Measurements from ENCODE around the gene NSF.
"Not testable (repeated sequence)": the region's sequence is repeated elsewhere in the genome, so short reads cannot be mapped to it uniquely, and the experiment has no call there.

NSF gene

DNA sequence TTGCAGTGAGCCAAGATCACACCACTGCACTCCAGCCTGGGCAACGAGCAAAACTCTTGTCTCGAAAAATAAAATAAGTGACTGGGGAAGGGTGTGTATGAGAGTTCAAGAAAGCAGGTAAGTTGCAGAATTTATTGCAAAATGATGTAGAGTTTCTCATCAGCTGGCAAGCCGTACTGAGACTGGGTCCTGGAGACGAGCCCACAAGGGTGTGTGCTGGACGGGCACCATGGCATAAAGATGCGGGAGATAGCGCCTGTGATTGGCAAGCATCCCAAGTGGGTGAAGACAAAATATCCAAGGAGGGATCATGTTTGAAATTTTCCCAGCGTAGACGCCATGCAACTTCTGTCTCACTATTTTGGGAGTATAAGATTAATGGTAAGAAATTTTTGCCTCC lies 168.7 kb downstream of the NSF start:
- DNase-seq: no peak

DNA sequence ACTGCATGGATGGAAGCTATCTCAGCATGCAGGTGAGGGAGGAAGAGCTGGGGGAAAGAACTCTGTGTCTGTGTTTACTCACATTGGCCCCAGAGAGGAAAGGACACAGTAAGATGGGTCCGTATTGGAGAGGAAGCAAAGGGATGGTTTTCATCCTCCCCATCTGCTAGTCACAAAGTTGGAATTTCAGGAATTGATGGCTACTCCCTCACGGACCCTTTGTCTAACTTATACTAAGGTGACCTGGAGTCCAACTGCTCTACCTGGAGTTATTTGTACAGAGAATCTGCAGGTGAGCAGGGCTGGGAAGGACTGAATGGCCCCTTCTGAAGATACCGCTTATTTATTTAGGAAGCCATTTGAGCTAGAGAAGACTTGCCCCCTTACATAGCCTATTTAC lies 172.9 kb downstream of the NSF start:
- no peak for DNase-seq

DNA sequence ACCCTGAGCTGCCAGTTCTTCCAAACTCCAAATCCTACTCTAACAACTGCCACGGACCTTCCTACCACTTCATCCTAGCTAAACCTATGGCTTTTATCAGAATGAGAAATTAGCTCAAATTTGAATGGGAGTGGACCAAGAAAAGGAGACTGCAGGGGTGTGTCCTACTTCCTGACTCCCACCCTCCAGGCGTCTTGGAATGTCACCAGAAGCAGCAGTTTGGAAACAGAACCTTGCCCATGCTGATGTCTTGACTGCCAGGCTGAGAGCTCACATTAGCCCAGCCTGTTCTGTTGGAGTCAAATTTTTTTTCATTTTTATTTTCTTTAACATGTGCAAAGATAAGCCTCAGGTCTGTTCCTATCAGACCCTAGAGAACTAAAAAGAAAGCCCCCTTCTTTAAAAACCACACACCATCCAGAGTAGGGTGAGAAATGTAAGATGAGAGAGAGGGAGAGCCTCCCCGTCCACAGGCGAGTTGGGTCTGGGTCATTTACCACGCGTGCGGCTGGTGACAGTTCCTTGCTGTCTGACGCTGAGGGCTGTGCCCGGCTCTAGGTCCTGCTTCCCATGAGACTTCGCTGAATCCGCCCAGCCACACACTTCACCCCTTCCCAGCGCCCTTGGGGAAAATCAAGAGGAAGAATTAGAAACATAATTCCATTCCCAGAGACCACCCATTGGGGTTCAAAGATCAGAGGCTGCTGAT lies 173.7 kb downstream of the NSF start:
- no peak for DNase-seq

DNA sequence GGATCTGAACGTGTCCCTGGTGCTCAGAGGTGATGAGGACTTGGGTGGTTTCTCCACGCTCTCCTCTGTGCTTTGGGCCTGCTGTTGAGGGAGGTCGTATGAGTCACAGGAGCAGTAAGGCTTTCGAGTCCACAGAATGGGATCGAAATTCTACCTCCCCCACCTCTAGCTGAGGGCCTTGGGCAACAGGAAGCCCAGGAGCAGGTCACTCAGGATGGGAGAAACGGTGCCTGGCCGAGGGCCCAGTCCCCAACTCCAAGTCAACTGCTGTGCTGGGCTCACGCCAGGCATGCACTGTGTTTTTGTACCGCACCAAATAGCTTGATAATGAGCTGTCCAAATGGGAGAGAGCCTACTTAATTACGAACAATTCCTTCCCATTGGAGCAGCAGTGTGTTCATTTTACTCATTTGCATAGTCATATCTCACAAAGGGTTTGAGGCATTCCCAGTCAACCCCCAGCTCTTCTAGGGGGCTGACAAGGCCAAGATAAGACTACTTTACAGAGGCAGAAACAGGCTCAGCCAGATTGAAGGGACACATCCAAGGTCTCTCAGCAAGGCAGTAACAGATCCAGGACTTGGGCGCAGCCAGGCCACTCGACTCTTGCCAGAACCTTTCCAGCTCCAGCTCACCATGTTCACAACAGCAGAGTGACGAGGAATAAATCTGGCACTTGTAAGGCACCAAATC lies 174.4 kb downstream of the NSF start:
- no peak for DNase-seq

DNA sequence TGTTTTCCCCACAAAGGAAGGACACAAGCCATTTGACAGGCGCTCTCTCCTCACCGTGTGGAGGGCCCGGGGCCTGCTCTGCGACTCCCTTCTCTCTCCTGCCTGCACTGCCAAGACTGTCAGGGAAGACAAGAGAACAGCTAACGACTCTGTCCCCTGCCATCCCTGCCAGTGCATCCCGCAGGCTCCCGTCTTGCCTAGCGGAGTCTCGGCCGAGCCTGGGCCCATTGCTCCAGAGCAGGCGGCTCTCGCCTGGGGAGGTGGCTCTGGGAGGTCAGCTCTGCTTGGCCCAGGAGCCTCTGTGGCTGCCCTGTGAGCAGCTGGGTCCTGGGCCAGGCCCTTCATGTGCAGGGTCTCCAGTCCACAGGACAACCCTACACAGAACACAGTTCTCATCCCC lies 175.0 kb downstream of the NSF start:
- no peak for DNase-seq

DNA sequence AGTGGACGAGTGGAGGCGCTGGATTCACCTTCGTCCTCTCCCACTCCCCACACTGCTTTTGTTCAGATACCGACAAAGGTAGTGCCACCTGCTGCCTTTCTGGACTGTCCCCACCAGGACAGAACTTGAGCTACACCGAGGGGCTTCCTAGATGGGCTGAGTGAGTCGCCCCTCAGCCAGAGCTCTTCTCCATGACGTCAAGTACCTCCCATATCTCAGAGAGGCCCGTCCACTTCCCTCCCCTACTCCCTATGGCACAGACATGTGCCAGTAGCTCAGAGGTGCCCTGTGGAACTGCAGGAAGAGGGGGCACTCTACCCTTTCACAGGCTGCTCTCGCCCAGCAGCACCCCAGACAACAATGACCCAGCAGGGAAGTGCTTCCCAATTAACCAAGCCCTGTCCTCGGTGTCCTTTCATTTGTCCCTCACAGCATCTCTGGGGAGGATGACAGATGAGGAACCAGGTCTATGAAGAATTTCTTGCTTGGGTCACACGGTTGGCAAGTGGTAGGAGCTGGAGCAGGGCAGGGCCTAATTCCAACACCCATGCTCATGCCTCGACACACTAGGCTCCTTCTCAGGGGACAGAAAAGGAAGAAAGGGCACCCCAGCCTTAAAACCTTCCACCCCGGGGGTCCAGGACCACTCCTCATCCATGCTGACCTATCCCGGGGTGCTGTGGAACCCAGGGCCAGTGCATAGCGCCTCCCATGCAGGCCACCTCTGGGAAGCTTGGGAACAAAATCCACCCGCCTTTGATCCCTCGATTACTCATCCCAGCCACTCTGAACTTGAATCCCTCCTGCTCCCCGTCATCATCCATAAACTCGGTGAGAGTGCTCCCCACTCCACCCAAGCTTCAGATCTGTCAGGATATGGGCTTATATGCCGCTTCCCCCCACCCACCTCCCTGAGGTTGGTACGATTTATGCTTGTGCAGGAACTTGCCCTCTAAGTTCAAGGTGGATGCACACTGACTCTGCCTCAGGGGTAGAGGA lies 176.3 kb downstream of the NSF start:
- DNase-seq: no peak

DNA sequence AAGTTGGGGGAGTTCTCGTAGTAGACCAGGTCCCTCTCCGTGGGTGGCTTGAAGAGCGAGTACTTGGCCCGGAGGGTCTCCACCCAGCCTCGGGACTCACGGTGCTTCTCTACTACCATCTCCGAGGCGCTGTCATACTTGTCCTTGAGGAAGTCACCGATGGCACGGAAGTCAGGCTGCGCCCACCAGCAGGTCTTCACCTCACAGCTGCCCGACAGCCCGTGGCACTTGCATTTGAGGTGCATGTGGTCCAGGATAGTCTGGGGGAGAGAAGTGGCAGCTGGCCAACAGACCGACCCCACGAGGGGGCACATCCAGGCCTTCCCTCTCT lies 178.0 kb downstream of the NSF start:
- DNase-seq: no peak

DNA sequence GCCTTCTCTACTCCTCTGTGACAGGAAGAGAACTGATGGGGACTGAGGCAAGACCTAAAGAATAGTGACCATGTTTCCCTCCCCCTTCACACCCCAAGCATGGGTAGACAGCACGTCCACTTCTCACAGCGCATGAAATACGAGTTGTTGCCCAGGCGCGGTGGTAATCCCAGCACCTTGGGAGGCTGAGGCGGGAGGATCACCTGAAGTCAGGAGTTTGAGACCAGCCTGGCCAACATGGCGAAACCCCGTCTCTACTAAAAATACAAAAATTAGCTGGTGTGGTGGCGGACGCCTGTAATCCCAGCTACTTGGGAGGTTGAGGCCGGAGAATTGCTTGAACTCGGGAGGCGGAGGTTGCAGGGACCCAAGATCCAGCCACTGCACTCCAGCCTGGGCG lies 178.4 kb downstream of the NSF start:
- not testable (repeated sequence) for DNase-seq

DNA sequence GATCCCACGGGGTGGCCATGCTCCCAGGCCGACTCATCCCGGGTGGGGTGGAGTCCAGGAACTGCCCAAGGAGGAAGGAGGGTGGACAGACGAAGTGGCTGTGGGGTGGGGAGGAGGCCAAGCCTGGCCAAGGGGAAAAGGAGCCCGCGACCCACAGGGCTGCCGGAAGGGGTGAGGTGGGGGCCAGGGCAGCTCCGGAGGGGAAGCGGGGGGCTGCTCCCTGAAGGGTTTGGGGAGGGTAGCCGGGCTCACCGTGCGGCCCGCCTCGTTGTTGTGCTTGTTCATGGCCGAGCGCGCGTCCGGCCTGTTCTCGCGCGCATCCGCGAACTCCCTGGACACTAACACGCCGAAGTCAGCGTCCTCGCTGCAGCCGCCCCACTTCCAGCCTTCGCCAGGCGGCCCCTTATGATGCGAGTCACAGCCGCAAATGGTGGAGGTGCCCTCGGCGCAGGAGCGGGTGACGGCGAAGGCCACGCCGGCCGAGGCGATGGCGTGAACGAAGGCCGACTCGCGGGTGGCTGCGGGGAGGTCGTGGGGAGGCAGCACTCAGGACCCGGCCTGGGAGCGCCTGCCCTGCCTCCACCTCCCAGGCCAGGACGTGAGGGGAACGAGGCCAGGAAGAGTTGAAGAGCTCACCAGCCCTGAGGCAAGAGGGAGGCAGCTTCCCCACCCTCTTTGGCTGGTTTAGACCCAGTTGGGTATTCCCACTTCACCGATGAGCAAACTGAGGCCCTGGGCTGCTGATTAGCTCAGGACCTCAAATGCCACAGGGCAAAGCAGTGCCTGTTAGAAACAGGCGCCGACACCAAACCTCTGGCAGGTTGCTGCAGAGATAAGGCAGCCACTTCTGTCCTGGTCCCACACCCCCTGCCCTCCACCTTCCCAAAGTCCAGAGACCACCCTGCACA lies 179.3 kb downstream of the NSF start:
- DNase-seq: peak; percentile 18

DNA sequence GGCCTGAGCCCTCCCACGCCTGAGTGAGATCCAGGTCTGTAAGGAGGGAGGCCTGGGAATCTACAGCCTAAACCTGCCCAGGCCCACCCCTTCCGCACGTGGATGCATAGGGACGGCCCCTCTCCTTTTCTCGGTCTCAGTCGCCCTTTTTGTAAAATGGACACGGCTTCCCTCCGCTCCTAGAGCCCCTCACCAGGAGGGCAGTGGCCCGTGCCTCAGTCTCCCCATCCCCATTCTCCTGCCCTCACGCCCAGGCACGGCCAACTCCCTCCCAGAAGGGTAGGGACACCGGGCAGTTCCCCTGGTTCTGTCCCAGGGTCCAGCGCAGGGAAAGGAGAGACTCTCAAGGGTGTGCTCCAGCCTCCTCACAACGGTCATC lies 180.0 kb downstream of the NSF start:
- no peak for DNase-seq

DNA sequence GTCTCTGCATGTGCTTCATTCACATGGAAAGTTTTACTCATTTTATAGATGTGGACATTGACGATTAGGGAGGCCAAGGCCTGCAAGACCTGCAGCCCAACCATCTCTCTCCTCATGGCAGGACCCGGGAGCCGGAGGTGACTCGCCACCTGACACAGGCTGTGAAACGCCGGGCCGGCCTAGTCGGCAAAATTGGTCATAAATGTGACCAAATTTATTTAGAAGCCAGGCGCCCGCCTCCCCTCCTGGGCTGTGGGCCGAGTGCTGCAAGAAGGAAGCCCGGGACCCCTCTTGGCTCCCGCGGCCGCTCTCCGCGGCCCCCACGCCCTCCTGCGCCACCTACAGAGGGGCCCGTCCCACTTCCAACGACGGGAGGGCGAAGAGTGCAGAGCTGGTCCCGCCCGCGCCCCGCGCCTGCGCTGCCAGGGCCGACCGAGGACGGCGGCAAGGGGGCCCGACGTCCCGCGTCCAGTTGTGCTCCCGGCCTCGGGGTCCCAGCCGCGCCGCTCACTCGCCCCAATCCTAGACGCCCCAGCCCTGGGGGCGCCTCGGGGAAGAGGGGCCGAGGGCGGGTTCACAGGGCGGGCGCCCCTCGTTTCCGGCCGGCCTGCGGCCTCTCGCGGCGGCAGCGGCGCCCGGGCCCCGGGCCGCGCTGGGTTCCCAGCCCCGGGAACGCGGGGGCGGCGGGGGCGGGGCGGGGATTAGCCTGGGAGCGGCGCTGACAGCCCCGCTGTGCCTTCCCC lies 180.5 kb downstream of the NSF start:
- peak; percentile 51 for DNase-seq

DNA sequence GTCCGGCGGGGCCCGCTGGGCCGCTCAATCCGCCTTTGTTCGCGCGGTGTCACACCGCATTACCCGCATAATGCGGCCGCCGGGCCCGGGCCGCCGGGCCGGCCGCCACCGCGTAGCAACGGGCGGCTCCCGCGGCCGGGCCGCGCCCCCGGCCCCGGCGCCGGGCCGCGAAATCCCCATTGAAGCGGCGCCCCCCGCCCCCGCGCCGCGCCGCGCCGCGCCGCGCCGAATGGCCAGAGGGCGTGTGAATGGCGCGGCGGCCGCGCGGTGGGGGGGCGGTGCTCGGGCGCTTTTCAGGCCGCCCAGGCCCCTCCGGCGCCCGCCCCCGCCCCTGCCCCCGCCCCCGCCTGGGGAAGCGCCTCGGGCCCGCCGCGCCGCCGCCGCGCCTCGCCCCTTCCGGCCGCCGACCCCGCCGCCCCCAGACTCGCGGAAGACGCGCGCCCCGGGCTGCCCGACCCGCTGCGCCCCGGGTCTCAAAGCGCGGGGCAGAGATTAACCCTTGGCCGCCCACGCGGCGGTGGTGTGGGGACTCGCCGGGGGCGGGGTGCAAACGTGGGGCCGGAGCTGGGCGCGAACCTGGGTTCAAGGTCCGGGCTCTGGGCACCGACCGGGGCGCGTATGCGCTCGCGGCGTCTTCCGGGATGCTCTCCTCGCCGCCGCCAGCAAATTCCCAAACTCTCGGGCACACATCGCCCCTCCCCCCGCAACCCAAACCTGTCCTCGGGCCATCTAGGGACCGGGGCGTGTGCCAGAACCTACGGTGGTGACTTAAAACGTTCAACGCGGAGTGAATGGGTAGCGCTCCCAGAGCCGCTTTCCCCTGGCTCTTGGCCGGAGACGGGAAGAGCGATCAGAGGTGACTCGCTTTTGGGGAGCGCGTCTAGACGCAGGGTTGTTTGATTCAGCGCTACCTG lies 181.3 kb downstream of the NSF start:
- DNase-seq: peak; percentile 47

DNA sequence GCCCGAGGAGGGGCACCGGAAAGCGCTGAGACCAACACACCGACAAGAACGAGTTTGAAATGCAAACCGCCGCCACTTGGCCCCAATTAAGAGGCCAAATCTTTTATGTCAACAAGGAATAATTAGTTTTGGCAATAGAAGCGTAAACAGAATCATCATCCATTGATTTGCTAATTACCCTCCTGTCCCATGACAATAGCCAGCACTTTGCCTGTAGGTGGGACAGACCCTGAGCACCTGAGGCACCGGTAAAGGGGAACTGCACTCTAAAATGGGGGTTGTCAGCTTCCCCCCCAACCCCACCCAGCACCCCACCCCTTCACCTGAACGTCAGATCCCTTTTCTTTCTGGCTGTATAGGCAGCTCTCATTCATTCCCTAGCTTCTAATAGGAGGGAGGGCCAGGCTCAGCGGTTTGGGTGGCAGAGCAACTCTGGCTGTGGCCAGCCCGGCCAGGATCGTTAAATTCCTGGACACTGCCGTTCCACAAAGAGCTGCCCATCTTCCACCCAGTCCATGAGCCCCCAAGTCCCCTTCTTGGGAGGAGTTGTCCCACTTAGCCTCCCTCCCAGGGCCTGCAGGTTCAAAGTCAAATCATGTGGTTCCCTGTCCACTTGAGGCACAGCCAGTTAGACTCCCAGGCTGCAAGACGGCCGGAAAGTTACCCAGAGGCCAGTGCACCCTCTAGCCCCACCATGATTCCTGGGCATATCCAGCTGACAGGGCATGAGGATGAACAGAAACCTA lies 182.2 kb downstream of the NSF start:
- no peak for DNase-seq

DNA sequence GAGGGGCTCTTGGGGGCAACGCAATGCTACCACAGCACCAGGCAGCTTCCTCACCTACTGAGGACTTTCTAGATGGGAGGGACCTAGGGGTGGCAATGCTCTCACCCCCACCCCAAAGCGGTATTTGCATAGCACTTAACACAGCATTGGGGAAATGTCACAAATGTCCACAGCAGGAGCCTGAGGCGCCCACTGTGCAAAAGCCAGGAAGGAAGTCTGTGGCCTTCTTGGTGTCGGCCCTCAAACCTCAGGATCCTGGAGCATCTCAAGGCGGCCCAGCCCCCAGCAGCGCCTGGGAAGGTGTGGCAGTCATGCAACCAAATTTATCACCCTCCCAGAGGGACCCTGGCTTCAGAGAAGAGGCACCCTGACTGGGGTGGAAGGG lies 182.7 kb downstream of the NSF start:
- DNase-seq: no peak

DNA sequence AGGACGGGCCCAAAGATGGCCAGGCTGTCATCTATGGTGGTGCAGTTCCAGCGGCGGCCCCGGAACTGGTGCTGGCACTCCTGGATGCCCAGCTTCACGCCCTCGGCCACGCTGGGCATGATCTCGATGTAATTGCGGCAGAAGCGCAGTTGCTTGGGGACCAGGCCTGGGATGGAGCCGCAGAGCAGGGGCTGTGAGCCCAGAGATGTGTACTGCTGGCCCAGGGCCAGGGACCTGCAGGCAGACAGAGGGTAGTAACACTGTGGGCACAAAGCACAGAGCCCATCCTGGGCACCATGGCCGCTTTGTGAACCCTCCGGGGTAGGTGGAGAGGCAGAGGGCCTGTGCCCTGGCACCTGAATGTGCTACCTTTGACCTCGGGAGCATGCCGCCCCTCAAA lies 183.2 kb downstream of the NSF start:
- DNase-seq: no peak

DNA sequence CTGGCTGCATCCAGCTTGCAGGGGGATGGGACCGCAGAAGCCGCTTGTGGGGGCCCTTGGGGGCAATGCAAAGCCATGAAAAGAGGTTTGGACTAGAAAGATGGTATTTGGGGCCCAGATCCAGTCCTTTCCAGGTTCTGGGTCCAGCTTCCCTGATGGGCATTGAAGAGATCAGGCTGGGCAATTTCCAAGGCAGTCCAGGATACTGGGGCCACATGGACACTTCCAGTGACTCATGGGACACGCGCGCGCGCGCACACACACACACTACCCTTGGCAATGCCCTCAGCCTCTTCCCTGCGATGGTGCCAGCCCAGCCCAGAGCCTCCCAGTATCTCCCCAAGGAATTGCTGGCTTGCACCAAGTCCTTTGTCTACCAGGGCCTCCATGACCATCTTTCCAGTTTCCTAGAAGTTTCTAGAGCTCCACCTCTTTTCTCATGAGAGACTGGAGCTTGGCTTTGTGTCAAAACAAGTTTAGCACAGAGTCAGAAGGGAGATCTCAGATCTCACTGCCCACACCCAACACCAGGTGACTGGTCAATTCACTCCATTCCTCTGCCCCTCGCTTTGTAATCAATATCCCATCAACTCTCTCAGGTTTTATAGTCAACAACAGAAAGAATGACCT lies 183.8 kb downstream of the NSF start:
- DNase-seq: no peak

DNA sequence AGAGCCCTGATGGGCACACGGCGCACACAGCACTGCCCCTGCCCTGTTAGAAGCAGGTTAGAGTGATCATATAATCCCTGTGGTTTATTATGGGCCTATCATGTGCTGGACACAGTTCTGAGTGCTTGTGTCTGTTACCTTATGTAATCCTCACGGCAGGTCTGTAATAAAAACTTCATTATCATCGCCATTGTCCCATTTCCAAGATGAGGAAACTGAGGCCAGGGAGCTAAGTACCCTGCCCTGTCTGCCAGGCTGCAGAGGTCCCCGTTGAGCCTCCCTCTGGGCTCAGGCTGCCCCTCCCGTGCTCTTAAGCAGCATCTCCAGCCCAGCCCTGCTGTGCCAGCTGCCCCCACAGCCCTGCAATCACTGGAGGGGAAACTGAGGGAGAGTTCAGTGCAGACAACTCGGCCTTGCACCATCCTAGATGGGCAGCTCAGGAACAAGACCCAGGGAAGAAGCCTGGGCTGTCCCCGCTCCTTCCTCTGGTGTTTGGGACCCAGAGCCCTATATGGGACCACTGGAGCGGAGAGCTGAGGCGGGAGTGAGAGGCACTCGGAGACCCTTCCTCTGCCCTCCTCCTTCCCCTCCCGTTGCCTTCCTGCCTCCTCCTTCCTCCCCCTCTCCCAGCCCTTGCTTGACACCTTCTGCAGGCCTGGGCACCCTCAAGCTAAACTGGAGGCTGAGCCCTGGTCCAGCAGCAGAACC lies 186.0 kb downstream of the NSF start:
- DNase-seq: no peak

DNA sequence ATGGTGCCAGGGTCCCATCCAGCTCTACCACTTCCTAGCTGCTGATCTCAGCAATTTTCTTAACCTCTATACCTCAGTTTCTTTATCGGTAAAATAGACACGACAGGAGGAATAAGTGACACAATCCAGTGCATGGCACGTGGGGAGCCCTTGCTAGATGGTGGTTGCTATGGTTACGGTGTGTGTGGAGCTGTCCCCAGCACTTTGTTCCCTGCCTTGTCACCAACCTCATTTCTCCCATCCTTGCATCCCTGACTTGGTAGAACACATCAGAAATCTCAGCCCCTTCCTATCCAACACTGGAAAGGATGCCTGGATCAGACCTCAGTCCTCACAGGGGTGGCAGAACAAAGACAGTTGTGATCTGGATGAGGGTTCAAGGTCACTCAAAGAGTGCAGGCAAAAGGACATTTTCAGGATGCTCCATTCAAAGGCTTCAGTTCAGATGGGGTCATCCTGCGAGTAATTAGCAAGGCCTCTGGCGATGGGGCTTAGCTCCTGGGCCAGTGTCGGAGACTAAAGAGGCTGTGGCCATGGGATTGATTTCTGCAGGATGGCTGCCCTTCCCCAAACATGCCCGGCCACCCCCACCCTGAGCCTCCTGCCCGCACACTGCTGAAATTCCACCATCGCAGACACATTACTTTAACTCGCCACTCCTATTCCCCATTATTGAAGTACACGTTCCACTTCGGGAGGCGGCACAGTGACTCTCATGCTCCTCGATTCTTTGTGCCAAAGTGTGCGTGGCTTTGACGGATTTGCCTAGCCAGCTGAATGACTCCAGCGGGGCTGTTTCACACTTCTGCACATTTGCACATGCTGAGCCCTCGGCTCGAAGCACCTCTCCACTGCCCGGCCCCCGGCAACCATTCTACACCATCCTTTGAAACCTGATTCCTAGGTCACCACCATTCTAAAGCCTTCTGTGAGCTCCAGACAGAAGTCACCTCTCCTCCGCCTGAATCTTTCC lies 187.8 kb downstream of the NSF start:
- no peak for DNase-seq

Measured in stimulated activated CD4-positive, alpha-beta T cell treated with anti-CD3 and anti-CD28 coated beads, Interleukin-15, amount 100 ng/mL, for 24 hours (primary cell).